Panc1 (cell line): ENCODE measurements around the gene PTS.

Source experiments
- POLR2AphosphoS5 ChIP-seq: IDR thresholded peaks from 2 replicates; pipeline ENCODE4 v1.6.1; 2012; ENCODE audit warnings: mild to moderate bottlenecking, low read depth, low read length, moderate library complexity
- TCF7L2 ChIP-seq: IDR thresholded peaks from 2 replicates; pipeline ENCODE4 v1.6.1; 2011; ENCODE audit warnings: mild to moderate bottlenecking, low read depth, low read length, inconsistent platforms
- TF ChIP-seq, protein P1 (sequence below): fragments of 450-650 bp; IDR thresholded peaks from 2 replicates; pipeline ENCODE4 v1.5.1; 2017; ENCODE audit warnings: mild to moderate bottlenecking

- TF ChIP-seq, protein P1, sequence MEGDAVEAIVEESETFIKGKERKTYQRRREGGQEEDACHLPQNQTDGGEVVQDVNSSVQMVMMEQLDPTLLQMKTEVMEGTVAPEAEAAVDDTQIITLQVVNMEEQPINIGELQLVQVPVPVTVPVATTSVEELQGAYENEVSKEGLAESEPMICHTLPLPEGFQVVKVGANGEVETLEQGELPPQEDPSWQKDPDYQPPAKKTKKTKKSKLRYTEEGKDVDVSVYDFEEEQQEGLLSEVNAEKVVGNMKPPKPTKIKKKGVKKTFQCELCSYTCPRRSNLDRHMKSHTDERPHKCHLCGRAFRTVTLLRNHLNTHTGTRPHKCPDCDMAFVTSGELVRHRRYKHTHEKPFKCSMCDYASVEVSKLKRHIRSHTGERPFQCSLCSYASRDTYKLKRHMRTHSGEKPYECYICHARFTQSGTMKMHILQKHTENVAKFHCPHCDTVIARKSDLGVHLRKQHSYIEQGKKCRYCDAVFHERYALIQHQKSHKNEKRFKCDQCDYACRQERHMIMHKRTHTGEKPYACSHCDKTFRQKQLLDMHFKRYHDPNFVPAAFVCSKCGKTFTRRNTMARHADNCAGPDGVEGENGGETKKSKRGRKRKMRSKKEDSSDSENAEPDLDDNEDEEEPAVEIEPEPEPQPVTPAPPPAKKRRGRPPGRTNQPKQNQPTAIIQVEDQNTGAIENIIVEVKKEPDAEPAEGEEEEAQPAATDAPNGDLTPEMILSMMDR = no peak
- TF ChIP-seq TCF7L2 = no peak
- TF ChIP-seq POLR2AphosphoS5 = no peak
These were observed 30.3 kb upstream of the PTS start for GRCh38 chr11:112195951-112196351.
